GM12872 (cell line): ENCODE data around the gene FASTKD2.

ENCODE experiments used
- TF ChIP-seq, protein P1 (sequence below): IDR thresholded peaks from 3 replicates; pipeline ENCODE4 v1.5.1; 2011; ENCODE audit warnings: low read depth, mild to moderate bottlenecking, low read length, moderate library complexity; ENCODE audit not compliant: insufficient read depth

The FASTKD2 gene

DNA sequence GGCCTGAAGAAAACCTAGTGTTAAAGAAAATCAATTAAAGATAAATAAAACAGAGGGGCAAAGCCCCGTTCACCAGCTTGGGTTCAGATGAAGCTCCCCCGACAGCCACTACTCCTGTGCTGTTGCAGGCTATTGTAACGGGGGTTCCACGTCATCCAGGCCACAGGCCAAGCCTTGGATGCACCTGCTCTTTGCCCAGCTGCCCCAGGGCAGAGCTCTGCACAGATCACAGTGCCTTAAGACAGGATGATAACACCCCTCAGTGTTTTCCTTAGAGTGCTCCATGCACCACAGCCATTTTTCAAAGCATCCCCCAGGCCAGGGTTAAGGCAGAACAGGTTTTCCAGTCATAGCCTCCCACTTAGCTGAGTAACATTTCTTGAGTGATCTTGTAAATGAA lies 32.0 kb downstream of the FASTKD2 start:
- TF ChIP-seq, protein P1, sequence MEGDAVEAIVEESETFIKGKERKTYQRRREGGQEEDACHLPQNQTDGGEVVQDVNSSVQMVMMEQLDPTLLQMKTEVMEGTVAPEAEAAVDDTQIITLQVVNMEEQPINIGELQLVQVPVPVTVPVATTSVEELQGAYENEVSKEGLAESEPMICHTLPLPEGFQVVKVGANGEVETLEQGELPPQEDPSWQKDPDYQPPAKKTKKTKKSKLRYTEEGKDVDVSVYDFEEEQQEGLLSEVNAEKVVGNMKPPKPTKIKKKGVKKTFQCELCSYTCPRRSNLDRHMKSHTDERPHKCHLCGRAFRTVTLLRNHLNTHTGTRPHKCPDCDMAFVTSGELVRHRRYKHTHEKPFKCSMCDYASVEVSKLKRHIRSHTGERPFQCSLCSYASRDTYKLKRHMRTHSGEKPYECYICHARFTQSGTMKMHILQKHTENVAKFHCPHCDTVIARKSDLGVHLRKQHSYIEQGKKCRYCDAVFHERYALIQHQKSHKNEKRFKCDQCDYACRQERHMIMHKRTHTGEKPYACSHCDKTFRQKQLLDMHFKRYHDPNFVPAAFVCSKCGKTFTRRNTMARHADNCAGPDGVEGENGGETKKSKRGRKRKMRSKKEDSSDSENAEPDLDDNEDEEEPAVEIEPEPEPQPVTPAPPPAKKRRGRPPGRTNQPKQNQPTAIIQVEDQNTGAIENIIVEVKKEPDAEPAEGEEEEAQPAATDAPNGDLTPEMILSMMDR: no peak

DNA sequence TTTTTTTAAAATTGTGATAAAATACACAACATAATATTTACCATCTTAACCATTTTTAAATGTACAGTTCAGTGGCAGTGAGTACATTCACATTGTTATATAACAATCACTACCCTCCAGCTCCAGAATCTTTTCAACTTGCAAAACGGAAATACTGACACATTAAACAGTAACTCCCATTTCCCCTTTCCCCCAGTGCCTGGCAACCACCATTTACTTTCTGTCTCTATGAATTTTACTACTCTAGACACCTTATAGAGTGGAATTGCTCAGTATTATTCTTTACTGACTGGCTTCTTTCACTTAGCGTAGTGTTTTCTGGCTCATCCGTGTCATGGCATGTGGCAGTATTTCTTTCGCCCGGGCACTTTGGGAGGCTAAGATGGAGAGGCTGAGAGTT lies 32.6 kb downstream of the FASTKD2 start:
- TF ChIP-seq, protein P1: no peak

DNA sequence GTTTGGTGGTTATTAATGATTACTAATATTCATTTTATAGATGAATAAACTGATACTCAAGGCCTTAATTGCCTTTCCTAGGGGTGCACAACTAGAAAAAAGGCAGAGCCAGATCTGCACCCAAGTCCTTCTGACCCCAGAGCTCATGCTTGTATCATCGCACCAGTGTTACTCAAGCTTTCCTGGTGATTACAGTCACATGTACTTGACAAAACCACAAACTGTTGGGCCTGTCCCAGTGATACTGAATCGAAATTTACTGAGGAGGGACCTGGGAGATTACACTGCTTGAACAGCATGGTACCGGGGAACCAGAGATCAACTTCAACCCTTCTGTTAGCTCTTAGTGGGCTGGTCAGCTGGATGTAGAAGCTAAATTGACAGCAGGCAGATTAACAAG lies 33.7 kb downstream of the FASTKD2 start:
- TF ChIP-seq, protein P1: no peak

DNA sequence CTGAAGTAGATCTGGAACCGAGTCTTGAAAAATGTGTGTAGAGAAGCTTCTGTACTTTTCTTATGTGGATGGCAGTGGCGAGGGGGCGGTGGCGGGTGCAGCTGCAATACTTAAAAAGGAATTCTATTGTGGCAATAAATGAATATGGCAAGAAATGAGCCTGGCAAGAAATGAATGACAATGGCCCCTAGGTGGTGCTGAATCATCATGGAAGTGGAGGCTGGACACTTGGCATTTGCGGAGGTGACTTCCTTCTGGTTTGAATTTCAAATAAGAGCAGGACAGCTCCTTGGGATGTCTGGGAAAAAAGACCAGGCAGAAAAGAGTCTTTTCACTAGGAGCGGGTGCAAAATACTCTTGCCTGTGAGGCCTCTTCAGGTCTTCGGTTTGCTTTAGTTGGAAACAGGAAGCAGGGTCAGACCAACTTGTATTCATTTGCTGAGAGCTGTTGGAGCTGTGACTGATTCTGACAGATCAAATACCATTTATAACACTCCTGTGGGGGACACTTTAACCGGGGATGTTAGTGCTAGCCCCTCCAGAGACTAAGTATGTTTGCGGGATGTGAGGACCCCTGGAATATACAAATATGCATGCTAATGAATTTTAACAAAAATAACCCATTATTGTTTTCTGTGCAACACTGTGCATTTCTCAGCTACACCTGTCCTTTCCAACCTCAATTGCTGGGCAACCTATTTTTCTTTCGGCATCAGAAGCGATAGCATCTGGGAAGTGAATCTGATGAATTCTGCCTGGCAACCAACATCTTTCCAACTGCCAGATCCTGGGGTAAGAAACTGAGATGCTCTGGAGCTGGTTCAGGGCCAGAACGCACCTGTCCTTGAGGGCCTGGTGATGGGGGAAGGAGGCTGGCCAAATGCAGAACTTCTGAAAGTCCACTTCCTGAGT lies 35.4 kb downstream of the FASTKD2 start:
- TF ChIP-seq, protein P1: peak; percentile 70

DNA sequence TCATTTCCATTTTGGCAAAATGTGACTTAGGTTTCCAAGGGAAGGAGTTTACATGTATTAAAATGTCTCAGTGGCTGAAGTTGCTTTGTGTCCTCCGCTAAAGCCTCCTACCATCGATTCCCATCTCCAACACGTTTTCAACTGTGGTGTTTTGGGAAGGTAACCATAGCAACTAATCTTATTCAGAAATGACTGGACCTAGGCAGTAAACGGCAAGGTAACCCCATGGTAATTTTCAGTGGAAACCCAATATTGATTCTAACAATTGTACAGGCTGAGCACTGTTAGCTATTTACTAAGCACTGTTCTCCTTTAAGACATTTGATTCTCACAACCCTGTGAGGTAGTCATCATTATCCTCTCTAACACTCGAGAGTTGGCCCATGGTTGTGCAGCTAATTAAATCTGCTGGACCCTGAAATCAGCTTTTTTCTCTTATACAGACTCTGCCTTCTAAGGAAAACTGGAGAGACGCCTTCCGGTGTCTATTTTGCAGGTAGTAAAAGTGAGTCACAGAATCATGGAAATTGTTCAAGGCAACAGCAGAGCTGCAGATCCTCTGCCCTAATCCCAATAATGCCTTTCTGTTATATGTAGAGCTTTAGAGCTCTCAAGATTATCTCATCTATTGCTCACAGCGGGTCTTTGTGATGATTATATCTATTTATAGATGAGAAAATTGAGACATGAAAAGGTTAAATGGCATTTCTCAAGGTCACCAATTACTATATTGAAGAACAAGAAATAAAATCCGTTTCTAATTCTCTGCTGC lies 36.2 kb downstream of the FASTKD2 start:
- TF ChIP-seq, protein P1: no peak

DNA sequence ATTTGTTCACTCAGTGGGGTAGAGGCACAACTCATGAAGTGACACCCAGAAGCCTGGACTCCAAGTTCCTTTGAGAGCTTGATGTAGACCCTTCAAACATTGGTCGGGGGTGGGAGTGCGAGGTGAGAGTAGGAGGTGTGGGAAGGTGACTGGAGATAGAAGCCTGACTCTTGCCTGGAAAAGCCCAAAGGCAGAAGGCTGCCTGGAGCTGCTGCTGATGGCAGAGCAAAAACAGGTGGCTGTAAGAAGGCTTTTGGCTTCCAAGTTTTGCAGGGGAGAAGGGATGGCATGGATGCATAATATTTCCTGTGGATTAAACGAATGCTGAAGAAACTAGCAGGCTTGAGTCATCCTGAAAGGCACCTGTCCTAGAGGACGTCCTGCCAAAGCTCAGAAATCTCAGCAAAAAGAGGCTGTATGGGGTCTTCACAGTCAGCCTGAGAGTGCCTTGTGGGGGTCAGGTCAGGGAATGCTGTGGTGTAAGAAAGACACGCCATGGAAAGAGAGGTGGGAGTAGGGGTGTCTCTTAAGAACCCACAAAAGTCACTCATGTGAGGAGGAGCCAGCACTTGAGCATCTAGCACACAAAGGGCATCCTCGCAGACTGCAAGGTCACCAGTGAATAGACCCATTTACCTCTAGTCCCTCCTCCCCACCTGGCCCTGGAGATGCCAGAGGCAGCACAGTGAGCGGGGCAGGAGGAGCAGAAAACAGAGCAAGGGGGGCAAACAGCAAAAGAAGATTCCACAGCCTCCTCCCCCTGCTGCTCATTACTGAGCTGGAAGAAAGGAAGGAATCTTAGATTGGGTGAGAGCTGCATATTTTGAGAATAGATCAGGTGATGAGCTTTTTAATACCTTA lies 37.5 kb downstream of the FASTKD2 start:
- TF ChIP-seq, protein P1: no peak
